ENCODE results near the gene ANAPC2.

DNA sequence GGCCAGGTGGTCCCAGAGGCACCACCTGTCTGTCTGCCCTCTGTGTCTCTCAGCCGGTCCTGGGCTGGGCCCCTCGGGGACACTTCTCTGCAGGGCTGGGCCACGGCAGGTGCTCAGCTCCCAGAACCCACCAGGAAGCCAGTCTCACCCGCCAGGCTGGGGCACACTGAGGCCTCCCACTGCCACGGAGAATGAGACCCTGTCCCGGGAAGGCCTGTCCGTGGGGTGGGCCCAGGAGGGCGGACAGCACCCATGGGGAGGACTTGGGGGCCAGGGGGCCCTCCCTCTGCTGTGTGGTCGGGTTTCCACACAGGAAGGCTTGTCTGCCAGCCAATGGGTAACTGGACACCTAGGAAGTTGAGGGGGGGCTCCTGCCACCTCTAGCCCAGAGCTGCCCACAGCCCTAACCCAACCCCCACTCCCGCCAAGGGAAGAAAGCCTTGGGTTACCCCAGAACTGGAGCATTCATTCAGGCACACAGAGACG lies 48.6 kb upstream of the ANAPC2 start:
- TF ChIP-seq, protein P1, sequence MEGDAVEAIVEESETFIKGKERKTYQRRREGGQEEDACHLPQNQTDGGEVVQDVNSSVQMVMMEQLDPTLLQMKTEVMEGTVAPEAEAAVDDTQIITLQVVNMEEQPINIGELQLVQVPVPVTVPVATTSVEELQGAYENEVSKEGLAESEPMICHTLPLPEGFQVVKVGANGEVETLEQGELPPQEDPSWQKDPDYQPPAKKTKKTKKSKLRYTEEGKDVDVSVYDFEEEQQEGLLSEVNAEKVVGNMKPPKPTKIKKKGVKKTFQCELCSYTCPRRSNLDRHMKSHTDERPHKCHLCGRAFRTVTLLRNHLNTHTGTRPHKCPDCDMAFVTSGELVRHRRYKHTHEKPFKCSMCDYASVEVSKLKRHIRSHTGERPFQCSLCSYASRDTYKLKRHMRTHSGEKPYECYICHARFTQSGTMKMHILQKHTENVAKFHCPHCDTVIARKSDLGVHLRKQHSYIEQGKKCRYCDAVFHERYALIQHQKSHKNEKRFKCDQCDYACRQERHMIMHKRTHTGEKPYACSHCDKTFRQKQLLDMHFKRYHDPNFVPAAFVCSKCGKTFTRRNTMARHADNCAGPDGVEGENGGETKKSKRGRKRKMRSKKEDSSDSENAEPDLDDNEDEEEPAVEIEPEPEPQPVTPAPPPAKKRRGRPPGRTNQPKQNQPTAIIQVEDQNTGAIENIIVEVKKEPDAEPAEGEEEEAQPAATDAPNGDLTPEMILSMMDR (IDR thresholded peaks at IDR 0.05; ENCODE audit: borderline replicate concordance, extremely low read depth, low read length, poor library complexity, severe bottlenecking): no peak
- no peak for TF ChIP-seq EZH2 (IDR thresholded peaks at IDR 0.05; ENCODE audit: borderline replicate concordance, low read depth, low read length, severe bottlenecking)

All from DND-41 (cell line).